GM12875 (cell line): ENCODE data around the gene MAPT.

ENCODE experiments used
- H3K4me3 ChIP-seq: one replicate; pipeline ENCODE4 v1.5.1; 2011; ENCODE audit warnings: low read depth, low read length, control low read depth
- TF ChIP-seq, protein P1 (sequence below): IDR thresholded peaks from 2 replicates; pipeline ENCODE4 v1.5.1; 2011; ENCODE audit warnings: low read depth, mild to moderate bottlenecking, control low read depth, inconsistent platforms, low read length, moderate library complexity, borderline replicate concordance; ENCODE audit not compliant: insufficient read depth

MAPT gene

DNA sequence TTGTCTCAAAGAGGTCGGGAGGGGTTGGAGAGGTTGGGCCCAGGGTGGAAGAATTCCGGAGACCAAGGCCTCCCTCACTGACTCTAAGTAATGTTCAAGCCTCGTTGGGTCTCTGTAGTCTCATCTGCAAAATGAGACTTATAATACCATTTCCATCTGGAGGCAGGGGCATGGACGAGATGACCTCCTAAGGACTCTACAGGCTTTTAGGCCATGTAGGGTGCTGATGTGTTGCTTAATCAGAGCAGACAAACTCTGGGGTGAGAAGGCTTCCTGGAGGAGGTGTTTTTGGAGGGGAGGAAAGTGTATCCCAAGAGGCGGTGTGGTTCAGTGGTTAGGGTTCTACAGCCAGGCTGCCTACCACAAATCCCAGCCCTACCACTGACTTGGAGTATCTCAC is 46.6 kb upstream of the MAPT start:
- no peak overlapping the region for H3K4me3 ChIP-seq
- TF ChIP-seq, protein P1, sequence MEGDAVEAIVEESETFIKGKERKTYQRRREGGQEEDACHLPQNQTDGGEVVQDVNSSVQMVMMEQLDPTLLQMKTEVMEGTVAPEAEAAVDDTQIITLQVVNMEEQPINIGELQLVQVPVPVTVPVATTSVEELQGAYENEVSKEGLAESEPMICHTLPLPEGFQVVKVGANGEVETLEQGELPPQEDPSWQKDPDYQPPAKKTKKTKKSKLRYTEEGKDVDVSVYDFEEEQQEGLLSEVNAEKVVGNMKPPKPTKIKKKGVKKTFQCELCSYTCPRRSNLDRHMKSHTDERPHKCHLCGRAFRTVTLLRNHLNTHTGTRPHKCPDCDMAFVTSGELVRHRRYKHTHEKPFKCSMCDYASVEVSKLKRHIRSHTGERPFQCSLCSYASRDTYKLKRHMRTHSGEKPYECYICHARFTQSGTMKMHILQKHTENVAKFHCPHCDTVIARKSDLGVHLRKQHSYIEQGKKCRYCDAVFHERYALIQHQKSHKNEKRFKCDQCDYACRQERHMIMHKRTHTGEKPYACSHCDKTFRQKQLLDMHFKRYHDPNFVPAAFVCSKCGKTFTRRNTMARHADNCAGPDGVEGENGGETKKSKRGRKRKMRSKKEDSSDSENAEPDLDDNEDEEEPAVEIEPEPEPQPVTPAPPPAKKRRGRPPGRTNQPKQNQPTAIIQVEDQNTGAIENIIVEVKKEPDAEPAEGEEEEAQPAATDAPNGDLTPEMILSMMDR, result no peak

- H3K4me3 ChIP-seq, result no peak overlapping the region
Observed at GRCh38 chr17:45848405-45848804, 45.9 kb upstream of the MAPT start.

DNA sequence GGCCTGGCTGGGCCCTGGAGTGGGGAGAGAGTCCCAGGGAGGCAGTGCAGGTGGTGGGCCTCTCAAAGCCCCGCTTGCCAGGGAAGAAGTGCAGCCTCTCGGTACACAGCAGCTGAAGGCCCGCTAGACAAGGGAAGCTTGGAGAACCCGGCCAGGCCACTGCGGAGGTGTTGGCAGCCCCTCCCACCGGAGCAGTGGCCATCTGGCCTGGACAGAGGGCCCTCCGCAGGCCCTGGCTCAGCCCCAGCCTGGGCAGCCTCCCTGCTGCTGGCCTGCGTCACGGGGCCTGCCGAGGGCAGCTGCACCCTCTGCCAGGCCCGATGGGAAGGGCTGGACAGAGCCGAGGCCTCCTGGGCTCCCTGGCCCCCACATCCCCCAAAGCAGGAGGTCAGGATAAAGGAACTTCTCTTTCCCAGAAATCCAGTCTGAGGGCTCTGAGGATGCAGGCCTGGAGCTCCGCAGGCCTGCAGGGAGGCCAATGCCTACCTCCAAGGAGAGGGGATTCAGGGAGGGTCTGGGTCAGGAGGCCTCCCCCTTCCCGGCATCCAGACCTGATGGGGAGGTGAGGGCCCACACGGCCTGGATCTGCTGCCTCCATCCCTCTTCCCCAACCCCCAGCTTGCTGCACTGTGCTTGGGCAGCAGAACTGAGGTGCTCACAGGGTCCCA is 45.4 kb upstream of the MAPT start:
- TF ChIP-seq, protein P1, result no peak
- no peak overlapping the region for H3K4me3 ChIP-seq

More at GRCh38 chr17:45848405-45848804, 45.9 kb upstream of the MAPT start:
- TF ChIP-seq, protein P1, result no peak

DNA sequence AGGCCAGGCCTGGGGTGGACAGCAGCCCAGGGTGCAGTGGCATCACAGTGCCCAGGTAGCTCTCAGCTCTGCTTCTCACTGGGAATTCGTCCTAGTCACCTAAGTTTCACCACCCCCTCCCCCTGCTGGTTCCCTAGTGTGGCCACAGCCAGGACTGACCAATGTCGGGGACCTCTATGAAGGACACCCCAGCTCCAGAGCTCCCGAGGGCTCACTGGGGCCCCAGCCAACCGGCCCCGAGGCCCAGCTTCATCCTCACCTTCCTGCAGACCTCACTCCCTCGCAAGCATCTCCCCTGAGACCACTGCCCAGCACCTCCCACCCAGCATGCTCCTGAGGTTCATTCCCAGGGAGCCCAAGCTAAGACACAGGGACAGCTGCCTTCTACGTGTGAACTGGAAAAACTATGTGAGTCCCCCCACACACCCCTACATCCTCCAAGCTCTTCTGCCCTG is 44.8 kb upstream of the MAPT start:
- TF ChIP-seq, protein P1, result no peak
- H3K4me3 ChIP-seq, result no peak overlapping the region

GRCh38 chr17:45850011-45850410 is 44.3 kb upstream of the MAPT start:
- TF ChIP-seq, protein P1, result no peak
- H3K4me3 ChIP-seq, result no peak overlapping the region

GRCh38 chr17:45850468-45850867 is 43.9 kb upstream of the MAPT start:
- no peak overlapping the region for H3K4me3 ChIP-seq
- TF ChIP-seq, protein P1, result no peak

- H3K4me3 ChIP-seq, result no peak overlapping the region
- TF ChIP-seq, protein P1, result no peak
Observed at GRCh38 chr17:45851022-45851421, 43.3 kb upstream of the MAPT start.
